CD4-positive, alpha-beta T cell treated with Interleukin-2 at 100 ng/mL for 4 hours (primary cell): ENCODE measurements around the gene TEX264.
"Not testable (repeated sequence)": the region's sequence is repeated elsewhere in the genome, so short reads cannot be mapped to it uniquely, and the experiment has no call there.

Experiments used
- DNase-seq: peaks from one replicate; pipeline ENCODE4 v3.0.0-alpha.2; 2020; ENCODE audit warnings: low spot score

The TEX264 gene

GRCh38 chr3:51715231-51715976 lies 44.4 kb downstream of the TEX264 start:
- DNase-seq: no peak

- DNase-seq: no peak
Measured at GRCh38 chr3:51715977-51716294, 44.9 kb downstream of the TEX264 start.

- no peak for DNase-seq
Measured at GRCh38 chr3:51716805-51717204, 45.8 kb downstream of the TEX264 start.

- no peak for DNase-seq
Measured at GRCh38 chr3:51717446-51717845, 46.4 kb downstream of the TEX264 start.

GRCh38 chr3:51717947-51718346 lies 46.9 kb downstream of the TEX264 start:
- no peak for DNase-seq

GRCh38 chr3:51718547-51719409 lies 47.7 kb downstream of the TEX264 start:
- DNase-seq: peak; percentile 45

GRCh38 chr3:51719410-51720025 lies 48.5 kb downstream of the TEX264 start:
- DNase-seq: no peak

GRCh38 chr3:51720292-51721061 lies 49.4 kb downstream of the TEX264 start:
- no peak for DNase-seq

GRCh38 chr3:51721062-51721745 lies 50.2 kb downstream of the TEX264 start:
- no peak for DNase-seq

GRCh38 chr3:51722362-51722761 lies 51.3 kb downstream of the TEX264 start:
- no peak for DNase-seq

- DNase-seq: no peak
Measured at GRCh38 chr3:51727500-51727899, 56.4 kb downstream of the TEX264 start.

- DNase-seq: no peak
Measured at GRCh38 chr3:51729042-51729633, 58.1 kb downstream of the TEX264 start.

GRCh38 chr3:51733859-51734571 lies 63.0 kb downstream of the TEX264 start:
- DNase-seq: no peak

- DNase-seq: no peak
Measured at GRCh38 chr3:51734572-51734907, 63.5 kb downstream of the TEX264 start.

- no peak for DNase-seq
Measured at GRCh38 chr3:51735039-51735438, 64.0 kb downstream of the TEX264 start.

GRCh38 chr3:51735950-51736349 lies 64.9 kb downstream of the TEX264 start:
- DNase-seq: no peak

GRCh38 chr3:51739110-51739509 lies 68.1 kb downstream of the TEX264 start:
- no peak for DNase-seq

- DNase-seq: not testable (repeated sequence)
Measured at GRCh38 chr3:51742320-51742719, 71.3 kb downstream of the TEX264 start.

GRCh38 chr3:51742978-51743377 lies 71.9 kb downstream of the TEX264 start:
- DNase-seq: not testable (repeated sequence)

- DNase-seq: no peak
Measured at GRCh38 chr3:51747840-51748239, 76.8 kb downstream of the TEX264 start.

GRCh38 chr3:51748327-51748726 lies 77.3 kb downstream of the TEX264 start:
- no peak for DNase-seq
